Panc1 (cell line): ENCODE results near the gene ISM1. TPM values are rescaled to one million over a fixed set of nuclear protein-coding genes. Genes with fewer than 3 reads are reported as not detected.

Experiments used
- ATAC-seq: fragments of 200-7000 bp; cut with Tn5 transposase; 2 replicates; pipeline ENCODE4 v1.9.1; 2020; ENCODE audit warnings: mild to moderate bottlenecking, moderate library complexity
- BruUV-seq: library from RNA; stranded (reverse); fragments of 400-500 nt; replicated peaks from 2 replicates; lab custom pipeline; 2021; lab: Mats Ljungman, UMichigan
- CTCF ChIA-PET: fragments of 300-600 bp; sonication (Branson Sonifier 250); formaldehyde crosslinking; loops from one replicate; lab custom pipeline; 2022; ENCODE audit warnings: antibody characterized with exemption; lab: Charles Lee
- POLR2A ChIA-PET: fragments of 300-600 bp; sonication (Branson Sonifier 250); formaldehyde crosslinking; loops from one replicate; lab custom pipeline; 2022; ENCODE audit warnings: antibody characterized with exemption; lab: Charles Lee
- DNase-seq: peaks from one replicate; pipeline ENCODE4 v3.0.0-alpha.2; 2010; ENCODE audit warnings: low read depth, low spot score
- H3K27ac ChIP-seq: 2 replicates; pipeline ENCODE4 v1.5.1; 2011; ENCODE audit warnings: mild to moderate bottlenecking, low read length, inconsistent platforms
- H3K27me3 ChIP-seq: fragments of 200-500 bp; sonication (Bioruptor generic); 2 replicates; pipeline ENCODE4 v1.6.0; 2014; ENCODE audit warnings: low read length, inconsistent platforms; ENCODE audit not compliant: control insufficient read depth, insufficient read depth
- H3K36me3 ChIP-seq: fragments of 200-500 bp; sonication (Bioruptor generic); 2 replicates; pipeline ENCODE4 v1.5.1; 2014; ENCODE audit warnings: inconsistent platforms, mild to moderate bottlenecking, low read length, moderate library complexity; ENCODE audit not compliant: control insufficient read depth, insufficient read depth
- H3K4me1 ChIP-seq: 2 replicates; pipeline ENCODE4 v1.5.1; 2011; ENCODE audit warnings: inconsistent platforms, mild to moderate bottlenecking, low read length, moderate library complexity; ENCODE audit not compliant: control insufficient read depth, insufficient read depth
- H3K4me3 ChIP-seq, 2 experiments: 2 replicates each; pipeline ENCODE4 v1.5.1; 2011 to 2012; ENCODE audit warnings: low read depth in 2 of 2, low read length in 2 of 2, mild to moderate bottlenecking in 2 of 2, inconsistent platforms in 1 of 2, moderate library complexity in 1 of 2
- H3K9me3 ChIP-seq: fragments of 200-500 bp; sonication (Bioruptor generic); 2 replicates; pipeline ENCODE4 v1.5.1; 2014; ENCODE audit warnings: low read depth, mild to moderate bottlenecking, inconsistent platforms, low read length, moderate library complexity; ENCODE audit not compliant: control insufficient read depth, insufficient read depth
- CTCF ChIP-seq: fragments of 450-650 bp; IDR thresholded peaks from 2 replicates; pipeline ENCODE4 v1.5.1; 2017; ENCODE audit warnings: mild to moderate bottlenecking
- POLR2AphosphoS5 ChIP-seq: IDR thresholded peaks from 2 replicates; pipeline ENCODE4 v1.6.1; 2012; ENCODE audit warnings: mild to moderate bottlenecking, low read depth, low read length, moderate library complexity
- SIN3A ChIP-seq: IDR thresholded peaks from 2 replicates; pipeline ENCODE4 v1.6.1; 2012; ENCODE audit warnings: low read depth, mild to moderate bottlenecking, low read length, moderate library complexity, borderline replicate concordance; ENCODE audit not compliant: insufficient read depth
- TCF7L2 ChIP-seq: IDR thresholded peaks from 2 replicates; pipeline ENCODE4 v1.6.1; 2011; ENCODE audit warnings: mild to moderate bottlenecking, low read depth, low read length, inconsistent platforms
- in situ Hi-C: cut with HindIII; loops from 2 replicates; pipeline ENCODE4 v1.10.0; 2016; ENCODE audit warnings: low sequenced_read_pairs, low pct_unique_long_range_greater_than_20kb
- intact Hi-C: fragments of 100-400 bp; cut with micrococcal nuclease; formaldehyde crosslinking; loops from one replicate; pipeline ENCODE4 v1.10.0; 2022; ENCODE audit not compliant: unreplicated experiment
- total RNA-seq: library from RNA; stranded (reverse); gene quantifications from one replicate; pipeline ENCODE4 v1.2.1, GENCODE V29; 2021; ENCODE audit not compliant: unreplicated experiment
- TF ChIP-seq, protein P1 (sequence below), 2 experiments: IDR thresholded peaks; 2 replicates each; pipeline ENCODE4 v1.6.1; 2011 to 2012; ENCODE audit warnings: low read depth in 2 of 2, control low read depth in 1 of 2, low read length in 1 of 2, mild to moderate bottlenecking in 1 of 2, moderate library complexity in 1 of 2; ENCODE audit not compliant: insufficient read depth in 1 of 2

Gene ISM1
- total RNA-seq, 1 experiment from 2014 or later: not detected

- Histone ChIP-seq H3K36me3 (no peaks in the 10 kb centered on the region), H3K4me1 (no peaks in the 10 kb centered on the region), H3K9me3 (no peaks in the 10 kb centered on the region), H3K4me3 (no peak overlapping the region), H3K27me3 (no peaks in the 10 kb centered on the region; the same call in 1 of the 2 replicates), H3K27ac (no peak overlapping the region)
- POLR2A ChIA-PET: no interaction called here
- BruUV-seq: no TSS peak
- ATAC-seq: no peak
- DNase-seq: no peak
- intact Hi-C loops (no loop called here), in situ Hi-C loops (no loop called here)
- CTCF ChIA-PET: no interaction called here
- TF ChIP-seq SIN3A (no peak), POLR2AphosphoS5 (no peak), CTCF (no peak), TCF7L2 (no peak)
- TF ChIP-seq, protein P1, sequence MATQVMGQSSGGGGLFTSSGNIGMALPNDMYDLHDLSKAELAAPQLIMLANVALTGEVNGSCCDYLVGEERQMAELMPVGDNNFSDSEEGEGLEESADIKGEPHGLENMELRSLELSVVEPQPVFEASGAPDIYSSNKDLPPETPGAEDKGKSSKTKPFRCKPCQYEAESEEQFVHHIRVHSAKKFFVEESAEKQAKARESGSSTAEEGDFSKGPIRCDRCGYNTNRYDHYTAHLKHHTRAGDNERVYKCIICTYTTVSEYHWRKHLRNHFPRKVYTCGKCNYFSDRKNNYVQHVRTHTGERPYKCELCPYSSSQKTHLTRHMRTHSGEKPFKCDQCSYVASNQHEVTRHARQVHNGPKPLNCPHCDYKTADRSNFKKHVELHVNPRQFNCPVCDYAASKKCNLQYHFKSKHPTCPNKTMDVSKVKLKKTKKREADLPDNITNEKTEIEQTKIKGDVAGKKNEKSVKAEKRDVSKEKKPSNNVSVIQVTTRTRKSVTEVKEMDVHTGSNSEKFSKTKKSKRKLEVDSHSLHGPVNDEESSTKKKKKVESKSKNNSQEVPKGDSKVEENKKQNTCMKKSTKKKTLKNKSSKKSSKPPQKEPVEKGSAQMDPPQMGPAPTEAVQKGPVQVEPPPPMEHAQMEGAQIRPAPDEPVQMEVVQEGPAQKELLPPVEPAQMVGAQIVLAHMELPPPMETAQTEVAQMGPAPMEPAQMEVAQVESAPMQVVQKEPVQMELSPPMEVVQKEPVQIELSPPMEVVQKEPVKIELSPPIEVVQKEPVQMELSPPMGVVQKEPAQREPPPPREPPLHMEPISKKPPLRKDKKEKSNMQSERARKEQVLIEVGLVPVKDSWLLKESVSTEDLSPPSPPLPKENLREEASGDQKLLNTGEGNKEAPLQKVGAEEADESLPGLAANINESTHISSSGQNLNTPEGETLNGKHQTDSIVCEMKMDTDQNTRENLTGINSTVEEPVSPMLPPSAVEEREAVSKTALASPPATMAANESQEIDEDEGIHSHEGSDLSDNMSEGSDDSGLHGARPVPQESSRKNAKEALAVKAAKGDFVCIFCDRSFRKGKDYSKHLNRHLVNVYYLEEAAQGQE (IDR thresholded peaks at IDR 0.05; ENCODE audit: insufficient read depth in 1 of 2, low read depth in 2 of 2, low read length in 1 of 2): no peak
These were observed 17.1 kb downstream of the ISM1 start for GRCh38 chr20:13238001-13238653.

- POLR2A ChIA-PET: no interaction called here
- Histone ChIP-seq H3K4me1 (no peaks in the 10 kb centered on the region), H3K9me3 (no peaks in the 10 kb centered on the region), H3K27me3 (no peaks in the 10 kb centered on the region; the same call in 1 of the 2 replicates), H3K36me3 (no peaks in the 10 kb centered on the region), H3K27ac (no peak overlapping the region), H3K4me3 (no peak overlapping the region)
- intact Hi-C loops (no loop called here), in situ Hi-C loops (no loop called here)
- TF ChIP-seq SIN3A (no peak), POLR2AphosphoS5 (no peak), CTCF (no peak), TCF7L2 (no peak)
- TF ChIP-seq, protein P1 (IDR thresholded peaks at IDR 0.05; ENCODE audit: insufficient read depth in 1 of 2, low read depth in 2 of 2, low read length in 1 of 2): no peak
- no TSS peak for BruUV-seq
- DNase-seq: no peak
- CTCF ChIA-PET: no interaction called here
- ATAC-seq: no peak
These were observed 22.8 kb downstream of the ISM1 start for GRCh38 chr20:13243826-13244376.
